ENCODE data around the gene SUPT3H. TPM values are rescaled to one million over a fixed set of nuclear protein-coding genes. Genes with fewer than 3 reads are reported as not detected.
A peak's percentile ranks its signal among the peaks of the same experiment; 100 is the strongest.

Gene SUPT3H
- total and polyA plus RNA-seq, 2 of the 13 experiments (the other 11 are each of a cell fraction or from before 2014, with no cell fraction given), result 11.9 to 36.1 TPM

DNA sequence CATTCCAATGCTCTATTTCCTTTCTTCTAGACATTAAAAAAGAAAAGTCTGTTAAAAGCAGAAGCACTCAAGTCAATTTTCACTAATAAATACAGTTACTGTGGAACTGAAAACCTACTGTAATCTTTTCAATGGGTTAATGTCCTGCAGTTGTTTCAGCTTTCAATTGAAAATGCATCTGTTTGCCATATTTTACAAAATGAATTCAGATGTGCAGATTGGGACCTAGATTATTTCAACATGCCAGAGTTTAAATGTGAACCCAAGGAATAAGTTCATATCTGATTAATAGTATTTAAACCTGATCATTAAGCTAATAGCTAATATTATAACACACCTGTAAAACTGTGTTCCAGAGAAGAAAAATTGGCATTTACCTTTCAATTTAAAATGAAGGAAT lies 9.7 kb downstream of the SUPT3H start (continued):
- no peak for TF ChIP-seq PHF20 (CRISPR knock-in tag; IDR thresholded peaks at IDR 0.05)

DNA sequence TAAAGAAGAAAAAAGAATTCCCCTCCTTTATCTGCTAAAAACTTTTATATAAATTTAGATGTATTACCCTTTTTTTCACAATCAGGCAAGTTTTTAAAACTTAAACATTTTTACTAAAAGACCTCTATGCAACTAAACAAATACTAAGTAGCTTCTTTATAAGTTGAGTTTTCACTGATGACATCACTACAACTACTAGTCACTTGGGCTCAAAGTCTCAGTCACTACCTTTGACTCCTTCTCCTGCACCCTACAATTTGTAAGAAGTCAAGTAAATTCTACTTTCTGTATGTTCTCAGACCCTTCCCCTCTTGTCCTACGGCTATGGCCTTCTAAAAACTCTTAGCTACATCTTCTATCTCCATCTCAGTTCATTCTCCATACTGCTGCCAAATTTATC lies 11.2 kb downstream of the SUPT3H start:
- FAIRE-seq, result no peak
- no peaks in the 10 kb centered on the region for H3K9me3 ChIP-seq (ENCODE audit: low read length)
- TF ChIP-seq SYNCRIP (IDR thresholded peaks at IDR 0.05; ENCODE audit: insufficient read depth, low read depth, low read length), result no peak
- TF ChIP-seq ATF7 (IDR thresholded peaks at IDR 0.05), result 0 out of 2 replicates have a peak, but pooled peaks have one; percentile 44
- no peak for TF ChIP-seq ATF7 (CRISPR knock-in tag; IDR thresholded peaks at IDR 0.05)
- TF ChIP-seq CREB1 (IDR thresholded peaks at IDR 0.05), result peak; percentile 61; the same call in 1 of the 2 replicates
- no peak for TF ChIP-seq CREB1 (CRISPR knock-in tag; IDR thresholded peaks at IDR 0.05)
- H4K20me1 ChIP-seq (ENCODE audit: insufficient read depth, low read length), result no peaks in the 10 kb centered on the region
- ChIA-PET POLR2A (interaction anchor here (0.9 kb wide), 1 partner anchor 11 kb away, joined by 12 read pairs; the partner anchor contains the start of gene SUPT3H), CTCF (ENCODE audit: low intra/inter-chr PET ratio, low total read pairs) (no interaction called here)
- H3K27ac ChIP-seq (ENCODE audit: extremely low read length, insufficient read depth, low read length), result no peak overlapping the region
- no peak overlapping the region for H2AFZ ChIP-seq (ENCODE audit: low read length)
- no TSS peak for BruUV-seq (replicated peaks)
- no peak overlapping the region for H3K9ac ChIP-seq (ENCODE audit: insufficient read depth, low read depth, low read length)
- H3K79me2 ChIP-seq (ENCODE audit: insufficient read depth, low read length), result peaks cover 6% of the 10 kb centered on the region
- H3K4me1 ChIP-seq (ENCODE audit: insufficient read depth, low read length), result peaks cover 16% of the 10 kb centered on the region
- H3K27me3 ChIP-seq (ENCODE audit: control insufficient read depth in 1 of 2, insufficient read depth in 2 of 2, low read length in 2 of 2), result no peaks in the 10 kb centered on the region
- peaks cover 0 to 5% of the 10 kb centered on the region in 2 experiments; a peak in 1 of 5 replicates for H3K36me3 ChIP-seq (replicated peaks in 1 of 2; ENCODE audit: control insufficient read depth in 1 of 2, insufficient read depth in 2 of 2, low read length in 2 of 2)
- no peak for ATAC-seq
- in situ Hi-C loops (cut with HindIII; ENCODE audit: extremely low pct_ligation_motif_present, low pct_unique_long_range_greater_than_20kb) (no loop called here), intact Hi-C loops (cut with micrococcal nuclease; ENCODE audit: unreplicated experiment) (no loop called here)
- H3K4me3 ChIP-seq (replicated peaks in 1 of 3; ENCODE audit: insufficient read depth in 1 of 3, low read depth in 2 of 3, low read length in 3 of 3), result no peak overlapping the region
- 96% methylated on average over 1 of the region's 1 CpG for WGBS (ENCODE audit: low lambda C conversion rate)
- DNase-seq (ENCODE audit: low spot score), result no peak
- H3K4me2 ChIP-seq (ENCODE audit: low read depth, low read length), result no peak overlapping the region

DNA sequence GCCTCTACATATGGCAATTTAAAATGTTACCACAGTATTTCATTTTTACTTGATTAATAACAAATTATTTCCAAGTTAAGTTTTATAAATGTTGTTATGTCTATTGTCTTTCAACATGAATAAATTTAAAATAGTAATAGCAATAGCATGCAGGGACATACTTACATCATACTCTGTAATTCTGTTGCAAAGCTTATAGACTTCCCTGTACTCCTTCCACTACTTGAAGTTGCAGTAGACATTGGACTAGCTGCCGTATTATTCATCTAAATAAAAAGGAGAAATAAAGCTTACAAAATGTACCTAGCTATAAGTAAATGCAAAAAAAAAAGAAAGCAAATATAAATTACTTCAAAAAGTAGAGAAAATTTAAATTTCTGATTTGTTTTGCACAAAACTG lies 12.7 kb downstream of the SUPT3H start:
- DNase-seq (ENCODE audit: low spot score), result no peak
- intact Hi-C loops (cut with micrococcal nuclease; ENCODE audit: unreplicated experiment) (no loop called here), in situ Hi-C loops (cut with HindIII; ENCODE audit: extremely low pct_ligation_motif_present, low pct_unique_long_range_greater_than_20kb) (no loop called here)
- FAIRE-seq, result no peak
- H2AFZ ChIP-seq (ENCODE audit: low read length), result no peak overlapping the region
- H3K9me3 ChIP-seq (ENCODE audit: low read length), result no peaks in the 10 kb centered on the region
- no peak overlapping the region for H3K4me3 ChIP-seq (replicated peaks in 1 of 3; ENCODE audit: insufficient read depth in 1 of 3, low read depth in 2 of 3, low read length in 3 of 3)
- POLR2A ChIA-PET, result interaction anchor here (1.1 kb wide), 1 partner anchor 12 kb away, joined by 3 read pairs; no protein-coding TSS in a partner anchor
- H3K4me1 ChIP-seq (ENCODE audit: insufficient read depth, low read length), result peaks cover 8% of the 10 kb centered on the region; the same call in 1 of the 2 replicates
- H3K79me2 ChIP-seq (ENCODE audit: insufficient read depth, low read length), result peaks cover 3% of the 10 kb centered on the region
- no peaks in the 10 kb centered on the region for H4K20me1 ChIP-seq (ENCODE audit: insufficient read depth, low read length)
- WGBS (ENCODE audit: low lambda C conversion rate), result 96% methylated on average over 1 of the region's 1 CpG
- H3K9ac ChIP-seq (ENCODE audit: insufficient read depth, low read depth, low read length), result no peak overlapping the region
- H3K27me3 ChIP-seq (ENCODE audit: control insufficient read depth in 1 of 2, insufficient read depth in 2 of 2, low read length in 2 of 2), result no peaks in the 10 kb centered on the region
- no peak overlapping the region for H3K27ac ChIP-seq (ENCODE audit: extremely low read length, insufficient read depth, low read length)
- no peak overlapping the region for H3K4me2 ChIP-seq (ENCODE audit: low read depth, low read length)
- no TSS peak for BruUV-seq (replicated peaks)
- H3K36me3 ChIP-seq (replicated peaks in 1 of 2; ENCODE audit: control insufficient read depth in 1 of 2, insufficient read depth in 2 of 2, low read length in 2 of 2), result peaks cover 0 to 5% of the 10 kb centered on the region in 2 experiments; a peak in 1 of 5 replicates
- CTCF ChIA-PET (ENCODE audit: low intra/inter-chr PET ratio, low total read pairs), result no interaction called here
- ATAC-seq, result no peak
- TF ChIP-seq NFYB (CRISPR knock-in tag; IDR thresholded peaks at IDR 0.05) (no peak), ZNF550 (CRISPR knock-in tag; IDR thresholded peaks at IDR 0.05; ENCODE audit: borderline replicate concordance) (no peak)
- TF ChIP-seq, protein P1, sequence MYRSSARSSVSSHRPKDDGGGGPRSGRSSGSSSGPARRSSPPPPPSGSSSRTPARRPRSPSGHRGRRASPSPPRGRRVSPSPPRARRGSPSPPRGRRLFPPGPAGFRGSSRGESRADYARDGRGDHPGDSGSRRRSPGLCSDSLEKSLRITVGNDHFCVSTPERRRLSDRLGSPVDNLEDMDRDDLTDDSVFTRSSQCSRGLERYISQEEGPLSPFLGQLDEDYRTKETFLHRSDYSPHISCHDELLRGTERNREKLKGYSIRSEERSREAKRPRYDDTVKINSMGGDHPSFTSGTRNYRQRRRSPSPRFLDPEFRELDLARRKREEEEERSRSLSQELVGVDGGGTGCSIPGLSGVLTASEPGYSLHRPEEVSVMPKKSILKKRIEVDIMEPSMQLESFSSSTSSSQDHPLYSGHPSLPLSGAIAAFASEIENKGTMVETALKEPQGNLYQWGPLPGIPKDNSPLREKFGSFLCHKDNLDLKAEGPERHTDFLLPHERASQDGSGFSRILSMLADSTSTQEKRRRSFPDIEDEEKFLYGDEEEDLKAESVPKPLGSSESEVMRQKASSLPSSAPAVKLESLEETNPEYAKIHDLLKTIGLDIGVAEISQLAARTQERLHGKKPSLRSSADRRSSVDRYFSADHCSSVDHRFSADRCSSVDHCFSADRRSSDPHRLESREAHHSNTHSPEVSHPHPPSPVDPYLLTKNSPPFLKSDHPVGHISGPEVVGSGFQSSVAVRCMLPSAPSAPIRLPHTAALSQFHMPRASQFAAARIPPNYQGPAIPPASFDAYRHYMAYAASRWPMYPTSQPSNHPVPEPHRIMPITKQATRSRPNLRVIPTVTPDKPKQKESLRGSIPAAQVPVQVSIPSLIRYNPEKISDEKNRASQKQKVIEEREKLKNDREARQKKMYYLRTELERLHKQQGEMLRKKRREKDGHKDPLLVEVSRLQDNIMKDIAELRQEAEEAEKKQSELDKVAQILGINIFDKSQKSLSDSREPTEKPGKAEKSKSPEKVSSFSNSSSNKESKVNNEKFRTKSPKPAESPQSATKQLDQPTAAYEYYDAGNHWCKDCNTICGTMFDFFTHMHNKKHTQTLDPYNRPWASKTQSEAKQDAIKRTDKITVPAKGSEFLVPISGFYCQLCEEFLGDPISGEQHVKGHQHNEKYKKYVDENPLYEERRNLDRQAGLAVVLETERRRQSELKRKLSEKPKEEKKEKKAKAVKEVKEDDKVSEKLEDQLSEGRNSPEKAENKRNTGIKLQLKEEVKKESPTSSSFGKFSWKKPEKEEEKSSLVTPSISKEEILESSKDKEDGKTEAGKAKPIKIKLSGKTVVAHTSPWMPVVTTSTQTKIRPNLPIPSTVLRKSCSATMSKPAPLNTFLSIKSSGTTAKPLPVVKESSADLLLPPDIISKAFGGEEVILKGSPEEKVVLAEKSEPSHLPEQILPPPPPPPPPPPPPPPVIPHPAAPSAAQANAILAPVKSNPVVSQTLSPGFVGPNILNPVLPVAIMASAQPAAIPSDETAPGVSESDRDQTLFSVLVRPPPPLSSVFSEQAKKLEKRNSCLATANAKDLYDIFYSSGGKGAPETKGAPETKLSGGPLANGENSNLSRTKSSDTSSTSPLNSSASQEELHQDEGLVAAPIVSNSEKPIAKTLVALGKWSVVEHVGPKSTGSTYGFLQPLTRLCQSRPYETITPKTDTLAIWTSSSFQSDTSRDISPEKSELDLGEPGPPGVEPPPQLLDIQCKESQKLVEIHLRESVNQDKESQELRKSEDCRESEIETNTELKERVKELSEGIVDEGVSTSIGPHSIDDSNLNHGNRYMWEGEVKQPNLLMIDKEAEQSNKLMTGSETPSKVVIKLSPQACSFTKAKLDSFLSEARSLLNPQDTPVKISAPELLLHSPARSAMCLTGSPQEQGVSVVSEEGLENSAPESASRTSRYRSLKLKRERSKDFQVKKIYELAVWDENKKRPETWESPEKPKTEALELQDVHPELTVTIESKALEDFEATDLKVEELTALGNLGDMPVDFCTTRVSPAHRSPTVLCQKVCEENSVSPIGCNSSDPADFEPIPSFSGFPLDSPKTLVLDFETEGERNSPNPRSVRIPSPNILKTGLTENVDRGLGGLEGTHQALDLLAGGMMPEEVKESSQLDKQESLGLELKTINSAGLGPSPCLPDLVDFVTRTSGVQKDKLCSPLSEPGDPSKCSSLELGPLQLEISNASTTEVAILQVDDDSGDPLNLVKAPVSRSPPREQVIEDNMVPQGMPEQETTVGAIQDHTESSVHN (CRISPR knock-in tag; IDR thresholded peaks at IDR 0.05), result no peak

All from HepG2 (cell line).